Activated CD8-positive, alpha-beta memory T cell treated with anti-CD3 and anti-CD28 coated beads, Interleukin-2, amount 50 U/mL, for 48 hours (primary cell): Measurements from ENCODE around the gene LCN9.
"Not testable (repeated sequence)": the region's sequence is repeated elsewhere in the genome, so short reads cannot be mapped to it uniquely, and the experiment has no call there.

Source experiments
- DNase-seq: peaks from one replicate; pipeline ENCODE4 v3.0.0-alpha.2; 2020

Gene LCN9

GRCh38 chr9:135662758-135663450 lies at the start of gene LCN9:
TSS of gene LCN9 (plus strand) at chr9:135663309. CDS start at chr9:135663322, 13 bp downstream.
- no peak for DNase-seq

GRCh38 chr9:135613946-135614805 lies 48.9 kb upstream of the LCN9 start:
- DNase-seq: no peak

GRCh38 chr9:135614821-135615665 lies 48.1 kb upstream of the LCN9 start:
- DNase-seq: no peak

- DNase-seq: no peak
Observed at GRCh38 chr9:135615666-135616618, 47.2 kb upstream of the LCN9 start.

- no peak for DNase-seq
Observed at GRCh38 chr9:135616619-135617537, 46.2 kb upstream of the LCN9 start.

- DNase-seq: no peak
Observed at GRCh38 chr9:135617538-135617900, 45.6 kb upstream of the LCN9 start.

GRCh38 chr9:135617991-135618411 lies 45.1 kb upstream of the LCN9 start:
- no peak for DNase-seq

- no peak for DNase-seq
Observed at GRCh38 chr9:135618866-135619598, 44.1 kb upstream of the LCN9 start.

GRCh38 chr9:135619599-135619886 lies 43.6 kb upstream of the LCN9 start:
- no peak for DNase-seq

- DNase-seq: no peak
Observed at GRCh38 chr9:135620558-135620957, 42.6 kb upstream of the LCN9 start.

- no peak for DNase-seq
Observed at GRCh38 chr9:135622415-135623020, 40.6 kb upstream of the LCN9 start.

GRCh38 chr9:135624282-135624681 lies 38.8 kb upstream of the LCN9 start:
- DNase-seq: no peak

- DNase-seq: no peak
Observed at GRCh38 chr9:135632841-135633240, 30.3 kb upstream of the LCN9 start.

GRCh38 chr9:135636930-135637530 lies 26.1 kb upstream of the LCN9 start:
- not testable (repeated sequence) for DNase-seq

GRCh38 chr9:135639196-135639595 lies 23.9 kb upstream of the LCN9 start, which contains the start of gene GLT6D1:
TSS of gene GLT6D1 (minus strand) at chr9:135639540. CDS start at chr9:135639187, 353 bp downstream.
- DNase-seq: no peak

- DNase-seq: no peak
Observed at GRCh38 chr9:135641047-135641446, 22.1 kb upstream of the LCN9 start.

GRCh38 chr9:135641745-135642144 lies 21.4 kb upstream of the LCN9 start:
- no peak for DNase-seq

- no peak for DNase-seq
Observed at GRCh38 chr9:135644631-135645218, 18.4 kb upstream of the LCN9 start.

- no peak for DNase-seq
Observed at GRCh38 chr9:135647884-135648283, 15.2 kb upstream of the LCN9 start.
